DMS79 treated with DMSO at 0.1 percent for 48 hours (cell line): ENCODE results near the gene CALM3.
"Not testable (repeated sequence)": the region's sequence is repeated elsewhere in the genome, so short reads cannot be mapped to it uniquely, and the experiment has no call there.

Experiments
- DNase-seq: peaks from one replicate; lab custom pipeline; 2025; lab: John Stamatoyannopoulos, UW

Gene CALM3

GRCh38 chr19:46601318-46602224, at the start of gene CALM3:
CALM3 (plus strand) TSS chr19:46601330; CDS start chr19:46601435, 105 bp downstream.
- DNase-seq: no peak

GRCh38 chr19:46552891-46553290, 48.2 kb upstream of the CALM3 start:
- no peak for DNase-seq

- no peak for DNase-seq
Observed at GRCh38 chr19:46554161-46554560, 47.0 kb upstream of the CALM3 start.

GRCh38 chr19:46555628-46556280, 45.4 kb upstream of the CALM3 start:
- no peak for DNase-seq

GRCh38 chr19:46556471-46556870, 44.7 kb upstream of the CALM3 start:
- not testable (repeated sequence) for DNase-seq

GRCh38 chr19:46559203-46559602, 41.9 kb upstream of the CALM3 start:
- DNase-seq: no peak

- not testable (repeated sequence) for DNase-seq
Observed at GRCh38 chr19:46559675-46560074, 41.5 kb upstream of the CALM3 start.

GRCh38 chr19:46564701-46565100, 36.4 kb upstream of the CALM3 start:
- no peak for DNase-seq

GRCh38 chr19:46571495-46571894, 29.6 kb upstream of the CALM3 start:
- no peak for DNase-seq

GRCh38 chr19:46573679-46574498, 27.2 kb upstream of the CALM3 start:
- no peak for DNase-seq

- no peak for DNase-seq
Observed at GRCh38 chr19:46574533-46574932, 26.6 kb upstream of the CALM3 start.

GRCh38 chr19:46578450-46578849, 22.7 kb upstream of the CALM3 start:
- DNase-seq: no peak

GRCh38 chr19:46579361-46579879, 21.7 kb upstream of the CALM3 start:
- DNase-seq: no peak

- DNase-seq: no peak
Observed at GRCh38 chr19:46580247-46580646, 20.9 kb upstream of the CALM3 start.

- DNase-seq: no peak
Observed at GRCh38 chr19:46585539-46585938, 15.6 kb upstream of the CALM3 start.

- no peak for DNase-seq
Observed at GRCh38 chr19:46586294-46586693, 14.8 kb upstream of the CALM3 start.

- no peak for DNase-seq
Observed at GRCh38 chr19:46587861-46588260, 13.3 kb upstream of the CALM3 start.

GRCh38 chr19:46591254-46591653, 9.9 kb upstream of the CALM3 start:
- DNase-seq: no peak

- DNase-seq: no peak
Observed at GRCh38 chr19:46591870-46592269, 9.3 kb upstream of the CALM3 start.

- no peak for DNase-seq
Observed at GRCh38 chr19:46596008-46596407, 5.1 kb upstream of the CALM3 start.

- no peak for DNase-seq
Observed at GRCh38 chr19:46598372-46598917, 2.7 kb upstream of the CALM3 start.
